NOMO-1 (cell line): Measurements from ENCODE around the gene CCDC51.

ENCODE experiments used
- DNase-seq, 2 experiments: peaks; one replicate each; lab custom pipeline; 2025; ENCODE audit not compliant: unreplicated experiment in 2 of 2; lab: John Stamatoyannopoulos, UW

The CCDC51 gene

DNA sequence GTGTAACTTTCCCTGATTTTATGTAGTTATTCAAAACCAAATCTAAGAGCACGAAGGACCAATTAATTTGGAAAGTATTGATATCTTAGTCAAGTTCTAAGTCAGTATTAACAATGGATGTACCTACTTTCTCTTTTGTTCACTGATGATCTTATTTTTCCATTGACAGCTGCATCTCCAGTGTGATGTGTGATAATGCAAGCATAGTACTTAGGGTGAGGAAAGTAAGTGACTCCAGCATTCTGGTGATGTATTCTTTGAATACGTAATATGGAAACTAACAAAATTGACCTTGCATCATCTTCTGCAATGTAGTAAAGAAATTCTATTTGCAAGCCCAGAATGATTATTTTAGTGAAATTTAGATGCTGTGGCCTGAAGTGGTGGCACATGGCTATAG, 45.5 kb downstream of the CCDC51 start:
- no peak for DNase-seq

DNA sequence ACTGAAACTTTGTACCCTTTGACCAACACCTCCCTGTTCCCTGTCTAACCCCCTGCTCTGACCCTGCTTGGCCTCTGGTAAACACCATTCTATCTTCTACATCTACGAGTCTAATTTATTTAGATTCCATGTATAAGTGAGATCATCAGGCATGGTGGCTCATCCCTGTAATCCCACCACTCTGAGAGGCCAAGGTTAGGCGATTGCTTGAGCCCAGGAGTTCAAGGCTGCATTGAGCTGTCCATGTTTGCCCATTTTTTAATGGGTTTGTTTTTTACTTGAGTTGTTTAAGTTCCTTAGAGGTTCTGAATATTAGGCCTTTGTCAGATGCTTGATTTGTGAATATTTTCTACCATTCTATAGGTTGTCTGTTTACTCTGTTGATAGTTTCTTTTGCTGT, 51.0 kb downstream of the CCDC51 start:
- DNase-seq = no peak

DNA sequence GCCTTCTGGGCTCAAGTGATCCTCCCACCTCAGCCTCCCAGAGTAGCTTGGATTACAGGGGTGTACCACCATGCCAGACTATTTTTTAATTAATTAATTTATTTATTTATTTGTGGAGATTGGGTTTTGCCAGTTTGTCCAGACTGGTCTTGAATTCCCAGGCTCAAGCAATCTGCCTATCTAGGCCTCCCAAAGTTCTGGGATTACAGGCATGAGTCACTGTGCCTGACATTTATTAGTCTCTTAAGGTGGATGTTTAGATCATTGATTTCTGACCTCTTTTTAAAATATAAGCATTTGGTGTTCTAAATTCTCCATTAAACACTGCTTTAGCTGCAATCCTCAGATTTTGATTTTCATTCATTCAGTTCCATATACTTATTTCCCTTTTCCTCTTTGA, 52.3 kb downstream of the CCDC51 start:
- DNase-seq = no peak
